ENCODE results near the gene ABI1.

- TF ChIP-seq, protein P1, sequence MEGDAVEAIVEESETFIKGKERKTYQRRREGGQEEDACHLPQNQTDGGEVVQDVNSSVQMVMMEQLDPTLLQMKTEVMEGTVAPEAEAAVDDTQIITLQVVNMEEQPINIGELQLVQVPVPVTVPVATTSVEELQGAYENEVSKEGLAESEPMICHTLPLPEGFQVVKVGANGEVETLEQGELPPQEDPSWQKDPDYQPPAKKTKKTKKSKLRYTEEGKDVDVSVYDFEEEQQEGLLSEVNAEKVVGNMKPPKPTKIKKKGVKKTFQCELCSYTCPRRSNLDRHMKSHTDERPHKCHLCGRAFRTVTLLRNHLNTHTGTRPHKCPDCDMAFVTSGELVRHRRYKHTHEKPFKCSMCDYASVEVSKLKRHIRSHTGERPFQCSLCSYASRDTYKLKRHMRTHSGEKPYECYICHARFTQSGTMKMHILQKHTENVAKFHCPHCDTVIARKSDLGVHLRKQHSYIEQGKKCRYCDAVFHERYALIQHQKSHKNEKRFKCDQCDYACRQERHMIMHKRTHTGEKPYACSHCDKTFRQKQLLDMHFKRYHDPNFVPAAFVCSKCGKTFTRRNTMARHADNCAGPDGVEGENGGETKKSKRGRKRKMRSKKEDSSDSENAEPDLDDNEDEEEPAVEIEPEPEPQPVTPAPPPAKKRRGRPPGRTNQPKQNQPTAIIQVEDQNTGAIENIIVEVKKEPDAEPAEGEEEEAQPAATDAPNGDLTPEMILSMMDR (conservative IDR thresholded peaks at IDR 0.05) = no peak
- no peak for TF ChIP-seq EZH2 (IDR thresholded peaks at IDR 0.05; ENCODE audit: low read depth)
Observed at GRCh38 chr10:26829810-26830515, 30.8 kb downstream of the ABI1 start.

Measured in PC-9 (cell line).